Measurements from ENCODE around the gene FOXD1. TPM values are rescaled to one million over a fixed set of nuclear protein-coding genes. Genes with fewer than 3 reads are reported as not detected.

Gene FOXD1
- total RNA-seq, 4 donors from 2014 or later = 0.28 to 1.3 TPM; not detected in 2

Other genes with a start within 250 kb of the FOXD1 start
- 100 to 1,000 TPM; 247 to 690 (median 555) TPM for gene BTF3, start 49.7 kb upstream of the FOXD1 start, total RNA-seq
- gene ANKRA2, start 116.9 kb upstream of the FOXD1 start, total RNA-seq = 10 to 100 TPM; 29.4 to 99.9 (median 45.8) TPM
- 10 to 100 TPM in 2 of 4 donors, 1 to 10 TPM in 2; 6.9 to 54.5 (median 13.7) TPM for gene UTP15, start 117.0 kb upstream of the FOXD1 start, total RNA-seq
- gene ARHGEF28, start 177.4 kb upstream of the FOXD1 start, total RNA-seq = 10 to 100 TPM; 11.9 to 23.2 (median 19.3) TPM

Data from uterus (tissue), 4 donors.